ENCODE results near the gene SRP68.

The SRP68 gene

DNA sequence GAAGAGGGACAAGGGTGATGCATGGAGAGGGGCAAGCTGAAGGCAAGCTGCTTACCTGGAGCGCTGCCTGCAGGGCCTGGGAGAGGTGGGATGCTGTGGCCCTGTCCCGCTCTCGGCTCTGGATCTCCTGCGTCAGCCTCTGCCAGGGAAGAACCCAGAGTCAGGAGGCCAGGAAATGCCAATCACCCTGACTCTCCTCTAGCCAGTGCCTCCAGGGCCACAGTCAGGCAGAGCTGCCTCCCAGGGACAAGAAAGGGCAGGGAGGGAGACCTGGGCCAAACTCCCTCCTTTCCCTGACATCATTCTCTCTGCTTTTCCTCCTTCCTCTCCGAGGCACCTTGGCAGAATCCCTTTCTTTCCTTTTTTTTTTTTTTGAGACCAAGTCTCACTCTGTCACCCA is 60.4 kb downstream of the SRP68 start:
- H3K27ac ChIP-seq (ENCODE audit: low read depth, low read length), result no peak overlapping the region
- H3K9ac ChIP-seq (ENCODE audit: low read length), result no peak overlapping the region
- peaks cover 5% of the 10 kb centered on the region; the same call in 1 of the 2 replicates for H3K4me1 ChIP-seq (ENCODE audit: control insufficient read depth, insufficient read depth, low read length)
- H3K27me3 ChIP-seq (ENCODE audit: control insufficient read depth, insufficient read depth, low read length), result no peaks in the 10 kb centered on the region; the same call in 1 of the 2 replicates
- H3K4me3 ChIP-seq (ENCODE audit: low read depth, low read length), result no peak overlapping the region
- no peaks in the 10 kb centered on the region for H3K9me3 ChIP-seq (ENCODE audit: control insufficient read depth, insufficient read depth, low read depth, low read length)
- H3K36me3 ChIP-seq (ENCODE audit: control insufficient read depth, insufficient read depth, low read length), result no peaks in the 10 kb centered on the region

DNA sequence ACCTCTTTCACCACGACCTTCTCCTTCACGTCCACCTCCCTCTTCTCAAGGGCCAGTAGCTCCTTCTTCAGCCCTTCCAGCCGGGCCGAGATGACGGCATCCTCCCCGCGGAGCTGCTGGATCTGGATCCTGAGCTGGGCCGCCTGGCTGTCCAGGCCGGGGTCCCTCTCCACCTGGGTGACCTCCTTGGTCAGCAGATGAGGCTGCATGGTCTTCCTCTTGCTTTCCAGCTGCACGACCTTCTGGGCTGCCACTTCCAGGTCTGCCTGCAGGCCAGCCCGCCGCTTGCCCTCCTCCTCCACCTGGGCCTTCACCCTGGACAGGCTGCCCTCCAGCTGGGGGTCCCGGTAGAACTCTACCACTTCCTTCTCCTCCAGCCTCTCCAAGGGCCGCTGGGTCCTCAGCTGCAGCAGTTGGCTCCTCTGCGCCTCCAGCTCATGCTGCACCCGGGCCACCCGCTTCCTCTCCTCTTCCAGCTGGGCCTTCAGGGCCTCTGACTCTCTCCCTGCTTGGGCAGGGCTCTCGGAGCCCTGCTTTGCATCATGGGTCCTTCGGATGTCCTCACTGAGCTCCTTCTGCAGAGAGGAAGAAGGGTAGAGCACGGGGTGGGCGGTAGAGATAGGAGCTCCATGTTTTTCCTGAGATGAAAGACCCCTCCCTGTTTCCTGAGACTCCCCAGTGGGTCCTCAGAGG is 62.2 kb downstream of the SRP68 start:
- Histone ChIP-seq H3K4me3 (ENCODE audit: low read depth, low read length) (no peak overlapping the region), H3K27ac (ENCODE audit: low read depth, low read length) (no peak overlapping the region), H3K9me3 (ENCODE audit: control insufficient read depth, insufficient read depth, low read depth, low read length) (no peaks in the 10 kb centered on the region), H3K36me3 (ENCODE audit: control insufficient read depth, insufficient read depth, low read length) (no peaks in the 10 kb centered on the region), H3K27me3 (ENCODE audit: control insufficient read depth, insufficient read depth, low read length) (no peaks in the 10 kb centered on the region; the same call in 1 of the 2 replicates), H3K9ac (ENCODE audit: low read length) (no peak overlapping the region), H3K4me1 (ENCODE audit: control insufficient read depth, insufficient read depth, low read length) (peaks cover 5% of the 10 kb centered on the region; the same call in 1 of the 2 replicates)

DNA sequence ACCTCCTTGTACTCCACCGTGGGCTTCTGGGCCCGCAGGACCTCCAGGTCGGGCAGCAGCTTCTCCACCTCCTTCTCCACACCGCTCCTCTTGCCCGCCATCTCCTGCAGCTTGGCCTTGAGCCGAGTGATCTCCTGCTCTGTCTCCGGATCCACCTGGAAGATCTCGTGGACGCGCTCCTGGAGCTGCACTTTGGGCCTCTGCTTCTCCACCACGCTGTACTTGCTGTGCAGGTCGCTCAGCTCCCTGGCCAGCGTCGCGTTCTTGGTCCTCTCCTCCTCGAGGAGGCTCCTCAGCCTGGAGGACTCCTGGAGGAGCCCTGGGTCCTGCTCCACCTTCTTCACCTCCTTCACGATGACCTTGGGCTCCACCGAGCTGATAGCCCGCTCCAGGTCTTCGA is 62.9 kb downstream of the SRP68 start:
- Histone ChIP-seq H3K9ac (ENCODE audit: low read length) (no peak overlapping the region), H3K9me3 (ENCODE audit: control insufficient read depth, insufficient read depth, low read depth, low read length) (no peaks in the 10 kb centered on the region), H3K4me3 (ENCODE audit: low read depth, low read length) (no peak overlapping the region), H3K27me3 (ENCODE audit: control insufficient read depth, insufficient read depth, low read length) (no peaks in the 10 kb centered on the region; the same call in 1 of the 2 replicates), H3K4me1 (ENCODE audit: control insufficient read depth, insufficient read depth, low read length) (peaks cover 5% of the 10 kb centered on the region; the same call in 1 of the 2 replicates), H3K27ac (ENCODE audit: low read depth, low read length) (no peak overlapping the region), H3K36me3 (ENCODE audit: control insufficient read depth, insufficient read depth, low read length) (0 out of 2 replicates have a peak, but pooled peaks cover 4% of the 10 kb centered on the region)

DNA sequence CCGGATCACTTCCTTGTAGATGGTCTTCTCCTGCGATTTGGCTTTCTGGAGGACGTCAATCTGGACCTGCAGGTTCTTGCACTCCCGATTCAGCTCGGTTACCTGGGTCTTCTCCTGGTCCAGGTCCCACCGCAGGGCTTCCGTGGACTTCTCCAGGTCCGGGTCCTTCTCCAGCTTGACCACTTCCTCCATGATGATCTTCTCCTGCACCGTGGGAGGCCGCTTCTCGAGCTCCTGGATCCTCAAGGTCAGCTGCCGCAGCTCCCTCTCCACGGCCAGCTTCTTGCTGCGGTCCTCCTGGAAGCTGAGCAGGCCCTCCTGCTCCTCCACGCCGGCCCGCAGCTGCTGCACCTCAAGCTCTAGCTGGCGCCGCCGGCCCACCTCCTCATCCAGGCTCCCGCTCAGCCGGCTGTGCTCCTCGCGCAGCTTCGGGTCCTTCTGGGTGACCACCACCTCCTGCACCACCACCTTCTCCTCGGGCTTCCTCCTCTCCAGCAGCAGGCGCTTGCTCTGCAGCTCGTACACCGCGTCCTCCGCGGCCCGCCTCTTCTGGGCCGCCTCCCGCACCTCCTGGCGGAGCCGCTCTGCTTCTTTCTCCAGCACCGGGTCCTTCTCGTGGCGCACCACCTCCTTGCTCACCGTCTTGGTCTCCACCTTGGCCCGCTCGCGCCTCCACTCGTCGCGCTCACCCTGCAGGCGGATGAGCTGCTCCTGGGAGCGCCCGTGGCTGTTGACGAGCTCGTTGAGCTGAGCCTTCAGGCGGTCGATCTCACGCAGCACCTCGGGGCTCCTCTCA is 63.5 kb downstream of the SRP68 start:
- peaks cover 3% of the 10 kb centered on the region; the same call in 1 of the 2 replicates for H3K4me1 ChIP-seq (ENCODE audit: control insufficient read depth, insufficient read depth, low read length)
- no peak overlapping the region for H3K27ac ChIP-seq (ENCODE audit: low read depth, low read length)
- H3K4me3 ChIP-seq (ENCODE audit: low read depth, low read length), result no peak overlapping the region
- peaks cover 8% of the 10 kb centered on the region; the same call in 1 of the 2 replicates for H3K36me3 ChIP-seq (ENCODE audit: control insufficient read depth, insufficient read depth, low read length)
- no peaks in the 10 kb centered on the region for H3K9me3 ChIP-seq (ENCODE audit: control insufficient read depth, insufficient read depth, low read depth, low read length)
- H3K27me3 ChIP-seq (ENCODE audit: control insufficient read depth, insufficient read depth, low read length), result no peaks in the 10 kb centered on the region
- no peak overlapping the region for H3K9ac ChIP-seq (ENCODE audit: low read length)

DNA sequence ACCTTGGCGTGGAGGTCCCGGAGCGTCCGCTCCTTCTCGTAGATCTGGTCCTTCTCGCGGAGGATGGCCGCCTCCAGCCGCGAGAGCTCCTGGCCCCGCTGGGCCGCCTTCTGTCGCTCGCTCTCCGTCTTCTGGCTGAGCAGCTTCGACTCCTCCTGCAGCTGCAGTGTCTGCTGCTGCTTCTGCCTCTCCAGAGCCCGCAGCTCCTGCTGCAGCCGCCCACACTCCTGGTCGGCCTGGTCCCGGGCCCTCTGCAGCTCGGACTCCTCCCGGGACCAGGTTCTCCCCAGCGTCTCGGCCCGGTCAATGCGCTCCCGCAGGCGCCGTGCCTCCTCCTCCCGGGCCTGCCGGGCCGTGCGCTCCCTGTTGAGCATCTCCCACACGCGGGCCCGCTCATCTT is 64.1 kb downstream of the SRP68 start:
- Histone ChIP-seq H3K9me3 (ENCODE audit: control insufficient read depth, insufficient read depth, low read depth, low read length) (no peaks in the 10 kb centered on the region), H3K9ac (ENCODE audit: low read length) (no peak overlapping the region), H3K4me1 (ENCODE audit: control insufficient read depth, insufficient read depth, low read length) (no peaks in the 10 kb centered on the region), H3K27me3 (ENCODE audit: control insufficient read depth, insufficient read depth, low read length) (no peaks in the 10 kb centered on the region), H3K36me3 (ENCODE audit: control insufficient read depth, insufficient read depth, low read length) (peaks cover 8% of the 10 kb centered on the region; the same call in 1 of the 2 replicates), H3K4me3 (ENCODE audit: low read depth, low read length) (no peak overlapping the region), H3K27ac (ENCODE audit: low read depth, low read length) (no peak overlapping the region)

DNA sequence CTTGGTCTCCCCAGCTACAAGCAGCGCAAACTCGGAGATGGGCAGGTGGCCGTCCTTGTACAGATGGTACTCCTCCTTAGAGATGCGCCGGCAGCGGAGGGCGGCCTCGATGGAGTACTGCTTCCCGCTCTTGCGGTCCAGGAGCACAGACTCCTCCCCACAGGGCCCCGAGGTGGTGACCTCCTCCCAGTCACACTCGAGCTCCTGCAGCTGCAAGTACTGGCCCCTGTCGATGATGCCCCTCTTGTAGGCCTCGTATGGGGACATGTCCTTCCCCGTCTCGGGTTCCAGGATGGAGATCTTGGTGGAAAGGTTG is 64.5 kb downstream of the SRP68 start:
- Histone ChIP-seq H3K4me1 (ENCODE audit: control insufficient read depth, insufficient read depth, low read length) (no peaks in the 10 kb centered on the region), H3K36me3 (ENCODE audit: control insufficient read depth, insufficient read depth, low read length) (peaks cover 8% of the 10 kb centered on the region; the same call in 1 of the 2 replicates)

DNA sequence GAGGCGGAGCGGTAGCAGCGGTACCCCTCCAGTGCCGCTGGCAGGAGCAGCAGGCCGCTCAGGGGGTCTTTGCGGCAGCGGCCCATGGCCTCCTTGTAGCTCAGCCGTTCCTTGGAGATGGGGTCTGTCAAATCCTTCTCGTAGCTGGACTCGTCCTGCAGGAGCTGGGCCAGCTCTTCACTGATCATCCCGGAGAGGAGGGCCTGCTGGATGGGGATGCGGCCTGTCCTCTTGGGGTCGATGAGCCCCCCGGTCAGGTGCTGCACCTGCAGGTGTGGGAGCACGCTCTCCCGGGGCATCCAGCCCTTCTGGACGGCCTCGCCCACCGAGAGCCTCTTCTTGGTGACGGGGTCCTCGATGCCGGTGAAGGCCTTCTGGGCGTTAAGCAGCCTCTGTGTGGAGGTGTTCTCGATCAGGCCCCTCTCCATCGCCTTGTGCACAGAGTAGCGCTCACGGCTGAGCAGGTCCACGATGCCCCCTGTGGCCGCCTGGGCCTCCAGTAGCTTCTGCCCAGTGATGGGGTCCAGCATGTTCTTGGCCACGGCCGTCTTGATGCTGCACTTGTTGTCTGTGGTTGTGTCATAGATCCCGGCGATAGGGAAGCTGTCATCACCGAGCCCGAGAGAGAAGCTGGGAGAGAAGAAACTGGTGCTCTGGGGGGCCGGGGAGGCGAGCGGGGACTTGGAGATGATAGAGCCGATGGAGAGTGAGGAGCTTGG is 65.0 kb downstream of the SRP68 start:
- Histone ChIP-seq H3K27me3 (ENCODE audit: control insufficient read depth, insufficient read depth, low read length) (no peaks in the 10 kb centered on the region), H3K36me3 (ENCODE audit: control insufficient read depth, insufficient read depth, low read length) (peaks cover 10% of the 10 kb centered on the region), H3K27ac (ENCODE audit: low read depth, low read length) (no peak overlapping the region)

More for the DNA sequence above, 64.5 kb downstream of the SRP68 start:
- H3K9ac ChIP-seq (ENCODE audit: low read length), result no peak overlapping the region
- no peaks in the 10 kb centered on the region for H3K27me3 ChIP-seq (ENCODE audit: control insufficient read depth, insufficient read depth, low read length)
- no peak overlapping the region for H3K4me3 ChIP-seq (ENCODE audit: low read depth, low read length)
- H3K9me3 ChIP-seq (ENCODE audit: control insufficient read depth, insufficient read depth, low read depth, low read length), result no peaks in the 10 kb centered on the region
- H3K27ac ChIP-seq (ENCODE audit: low read depth, low read length), result no peak overlapping the region

DNA sequence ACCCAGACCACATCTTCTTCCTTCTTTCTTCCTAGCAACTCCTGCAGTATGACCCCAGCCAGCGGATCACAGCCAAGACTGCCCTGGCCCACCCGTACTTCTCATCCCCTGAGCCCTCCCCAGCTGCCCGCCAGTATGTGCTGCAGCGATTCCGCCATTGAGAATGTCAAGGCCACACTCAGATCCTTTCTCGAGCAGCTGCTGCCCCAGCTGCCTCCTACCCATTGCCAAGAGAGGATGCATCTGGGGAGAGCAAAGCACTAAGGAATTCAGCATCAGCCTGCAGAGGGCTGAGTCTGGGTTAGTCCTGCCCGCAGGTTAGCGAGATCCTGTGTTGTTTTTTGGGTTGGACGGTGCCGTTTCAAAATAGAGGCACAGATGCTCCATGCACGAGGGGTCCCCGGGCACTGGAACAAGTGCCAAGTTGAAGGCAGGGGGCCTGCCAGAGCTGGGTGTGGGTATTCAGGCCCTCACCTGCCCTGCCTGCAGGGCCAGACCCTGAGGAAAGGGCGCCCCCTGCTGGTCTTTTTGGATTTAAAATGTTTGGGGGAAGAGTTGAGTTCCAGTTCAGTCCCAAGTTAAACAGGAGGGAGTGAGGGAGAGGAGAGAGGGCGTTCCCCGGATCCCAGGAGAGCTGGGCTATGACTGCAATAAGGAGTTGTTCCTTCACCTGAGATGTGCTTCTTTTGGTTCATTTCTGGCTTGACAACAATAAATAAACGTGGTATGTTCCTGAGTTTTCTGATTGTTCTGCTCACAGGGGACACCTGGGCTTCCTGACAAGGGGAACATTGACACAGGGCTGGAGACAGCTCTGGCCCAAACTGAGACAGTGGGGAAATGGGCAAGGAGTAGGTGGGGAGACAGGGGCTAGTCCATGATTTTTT is 66.8 kb downstream of the SRP68 start:
- Histone ChIP-seq H3K27me3 (ENCODE audit: control insufficient read depth, insufficient read depth, low read length) (no peaks in the 10 kb centered on the region), H3K9me3 (ENCODE audit: control insufficient read depth, insufficient read depth, low read depth, low read length) (no peaks in the 10 kb centered on the region), H3K4me1 (ENCODE audit: control insufficient read depth, insufficient read depth, low read length) (no peaks in the 10 kb centered on the region), H3K9ac (ENCODE audit: low read length) (no peak overlapping the region), H3K36me3 (ENCODE audit: control insufficient read depth, insufficient read depth, low read length) (peaks cover 16% of the 10 kb centered on the region), H3K4me3 (ENCODE audit: low read depth, low read length) (no peak overlapping the region), H3K27ac (ENCODE audit: low read depth, low read length) (no peak overlapping the region)

More for the DNA sequence above, 65.0 kb downstream of the SRP68 start:
- Histone ChIP-seq H3K4me3 (ENCODE audit: low read depth, low read length) (no peak overlapping the region), H3K9ac (ENCODE audit: low read length) (no peak overlapping the region), H3K4me1 (ENCODE audit: control insufficient read depth, insufficient read depth, low read length) (no peaks in the 10 kb centered on the region), H3K9me3 (ENCODE audit: control insufficient read depth, insufficient read depth, low read depth, low read length) (no peaks in the 10 kb centered on the region)

DNA sequence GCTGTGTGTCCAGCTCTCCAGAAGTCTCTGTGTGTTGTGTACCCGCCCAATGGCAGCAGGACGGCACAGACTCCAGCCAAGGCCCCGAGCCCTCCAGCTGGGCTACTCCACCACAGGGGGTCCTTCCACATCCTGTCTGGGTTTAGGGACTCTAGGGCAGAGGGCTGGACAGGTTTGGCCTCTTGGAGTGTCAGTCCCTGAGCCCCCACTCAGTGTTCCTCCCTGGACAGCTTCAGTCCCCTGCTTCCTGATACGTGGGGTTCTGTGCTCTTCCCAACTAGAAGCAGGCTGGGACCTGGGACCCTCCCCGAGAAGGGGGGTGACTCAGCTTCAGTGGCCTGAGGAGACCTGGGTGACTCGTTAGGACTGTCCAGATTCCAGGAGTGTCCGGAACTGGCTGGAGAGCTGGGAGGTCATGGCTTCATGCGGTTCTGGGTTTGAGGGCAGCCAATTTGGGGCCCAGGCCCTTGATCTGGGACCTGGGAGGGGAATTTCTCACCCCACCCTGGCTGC is 67.5 kb downstream of the SRP68 start:
- no peak overlapping the region for H3K9ac ChIP-seq (ENCODE audit: low read length)
- H3K27ac ChIP-seq (ENCODE audit: low read depth, low read length), result no peak overlapping the region
- no peaks in the 10 kb centered on the region for H3K4me1 ChIP-seq (ENCODE audit: control insufficient read depth, insufficient read depth, low read length)

DNA sequence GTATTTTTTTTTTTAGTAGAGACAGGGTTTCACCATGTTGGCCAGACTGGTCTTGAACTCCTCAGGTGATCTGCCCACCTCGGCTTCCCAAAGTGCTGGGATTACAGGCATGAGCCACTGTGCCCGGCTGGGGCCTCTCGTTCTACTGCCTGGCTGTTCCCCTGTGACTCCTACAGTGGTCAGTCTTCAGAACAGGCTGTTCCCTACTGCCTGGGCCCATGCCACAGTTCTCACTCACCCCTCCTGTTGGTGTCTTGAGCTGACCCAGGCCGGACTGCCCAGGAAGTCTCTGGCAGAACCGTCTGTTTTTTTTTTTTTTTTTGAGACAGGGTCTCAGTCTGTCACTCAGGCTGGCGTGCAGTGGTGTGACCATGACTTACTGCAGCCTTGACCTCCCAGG is 68.4 kb downstream of the SRP68 start:
- no peaks in the 10 kb centered on the region for H3K27me3 ChIP-seq (ENCODE audit: control insufficient read depth, insufficient read depth, low read length)
- no peak overlapping the region for H3K27ac ChIP-seq (ENCODE audit: low read depth, low read length)
- H3K4me1 ChIP-seq (ENCODE audit: control insufficient read depth, insufficient read depth, low read length), result no peaks in the 10 kb centered on the region
- no peak overlapping the region for H3K4me3 ChIP-seq (ENCODE audit: low read depth, low read length)
- H3K9ac ChIP-seq (ENCODE audit: low read length), result no peak overlapping the region
- no peaks in the 10 kb centered on the region for H3K9me3 ChIP-seq (ENCODE audit: control insufficient read depth, insufficient read depth, low read depth, low read length)
- H3K36me3 ChIP-seq (ENCODE audit: control insufficient read depth, insufficient read depth, low read length), result peaks cover 19% of the 10 kb centered on the region

More for the DNA sequence above, 67.5 kb downstream of the SRP68 start:
- Histone ChIP-seq H3K27me3 (ENCODE audit: control insufficient read depth, insufficient read depth, low read length) (no peaks in the 10 kb centered on the region), H3K36me3 (ENCODE audit: control insufficient read depth, insufficient read depth, low read length) (peaks cover 19% of the 10 kb centered on the region), H3K4me3 (ENCODE audit: low read depth, low read length) (no peak overlapping the region), H3K9me3 (ENCODE audit: control insufficient read depth, insufficient read depth, low read depth, low read length) (no peaks in the 10 kb centered on the region)

All from HUES6 (cell line).